SU-DHL-6 (cell line): ENCODE data around the gene PODNL1.

Experiments
- CTCF ChIP-seq: fragments of 200-600 bp; sonication (generic); IDR thresholded peaks from one replicate; pipeline ENCODE4 v1.5.1; 2017; ENCODE audit warnings: antibody characterized with exemption, mild to moderate bottlenecking, low read length, moderate library complexity; ENCODE audit not compliant: insufficient read depth, poor library complexity, severe bottlenecking
- EZH2phosphoT487 ChIP-seq: fragments of 200-600 bp; sonication (generic), shearing (Covaris generic); conservative IDR thresholded peaks from 2 replicates; pipeline ENCODE4 v1.6.1; 2018; ENCODE audit warnings: mild to moderate bottlenecking, antibody characterized with exemption, low read length, moderate library complexity, mixed read lengths

GRCh38 chr19:13934785-13935109, 3.5 kb downstream of the PODNL1 start:
- TF ChIP-seq CTCF (no peak), EZH2phosphoT487 (no peak)
